GM21619 (cell line): ENCODE measurements around the gene ETFRF1.

ENCODE experiments used
- ATAC-seq: cut with Tn5 transposase; IDR thresholded peaks from one replicate; pipeline ENCODE4 v1.9.1; 2021; ENCODE audit not compliant: unreplicated experiment

ETFRF1 gene

GRCh38 chr12:25195056-25195971, at the start of gene ETFRF1, which contains the start of gene DNAI7:
Gene ETFRF1 (plus strand): TSS chr12:25195237. CDS start chr12:25203957, 8,720 bp downstream.
Gene DNAI7 (minus strand): TSS chr12:25195160. CDS start chr12:25195078, 82 bp downstream.
- ATAC-seq = peak; percentile 86

- no peak for ATAC-seq
Measured at GRCh38 chr12:25146686-25147085, 48.4 kb upstream of the ETFRF1 start.

- no peak for ATAC-seq
Measured at GRCh38 chr12:25151476-25151875, 43.6 kb upstream of the ETFRF1 start.

GRCh38 chr12:25152055-25152454, 43.0 kb upstream of the ETFRF1 start:
- ATAC-seq = no peak

GRCh38 chr12:25155022-25155576, 39.9 kb upstream of the ETFRF1 start:
- ATAC-seq = peak; percentile 57

- ATAC-seq = no peak
Measured at GRCh38 chr12:25156061-25156460, 39.0 kb upstream of the ETFRF1 start.

GRCh38 chr12:25162866-25163265, 32.2 kb upstream of the ETFRF1 start:
- ATAC-seq = no peak

- ATAC-seq = no peak
Measured at GRCh38 chr12:25182765-25183164, 12.3 kb upstream of the ETFRF1 start.

GRCh38 chr12:25184132-25184531, 10.9 kb upstream of the ETFRF1 start:
- no peak for ATAC-seq

GRCh38 chr12:25186038-25186787, 8.8 kb upstream of the ETFRF1 start:
- peak; percentile 60 for ATAC-seq

- peak; percentile 71 for ATAC-seq
Measured at GRCh38 chr12:25186788-25187402, 8.1 kb upstream of the ETFRF1 start.

GRCh38 chr12:25187781-25188180, 7.3 kb upstream of the ETFRF1 start:
- ATAC-seq = no peak

- ATAC-seq = no peak
Measured at GRCh38 chr12:25189656-25190055, 5.4 kb upstream of the ETFRF1 start.

- no peak for ATAC-seq
Measured at GRCh38 chr12:25190793-25191192, 4.2 kb upstream of the ETFRF1 start.

GRCh38 chr12:25194214-25194613, 823 bp upstream of the ETFRF1 start:
- ATAC-seq = no peak

GRCh38 chr12:25194722-25195055, 348 bp upstream of the ETFRF1 start:
- no peak for ATAC-seq

- no peak for ATAC-seq
Measured at GRCh38 chr12:25197608-25198007, 2.6 kb downstream of the ETFRF1 start.

GRCh38 chr12:25200703-25201102, 5.7 kb downstream of the ETFRF1 start:
- ATAC-seq = no peak

- no peak for ATAC-seq
Measured at GRCh38 chr12:25202137-25202536, 7.1 kb downstream of the ETFRF1 start.

GRCh38 chr12:25207411-25207810, 12.4 kb downstream of the ETFRF1 start:
- ATAC-seq = no peak

GRCh38 chr12:25207846-25208245, 12.8 kb downstream of the ETFRF1 start:
- no peak for ATAC-seq
